ENCODE results near the gene SCAI.

DNA sequence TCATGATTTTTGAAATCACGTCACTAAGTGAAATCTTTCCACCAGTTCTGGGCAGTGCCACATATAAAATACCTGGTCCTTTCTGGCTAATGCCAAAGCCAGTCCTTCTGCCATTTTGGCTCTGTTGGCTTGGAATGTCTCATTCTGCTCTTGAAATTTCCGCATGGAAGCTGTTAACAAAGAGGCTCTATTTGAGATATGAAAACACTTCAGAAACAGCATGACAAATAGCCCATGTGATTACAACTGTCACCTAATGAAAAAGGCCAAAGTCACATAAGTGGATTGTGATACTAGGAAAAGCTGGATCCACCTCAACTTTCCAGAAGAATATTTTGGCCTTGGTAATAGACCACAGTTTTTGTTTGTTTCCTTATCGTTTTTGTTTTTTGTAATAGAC lies 215.2 kb downstream of the SCAI start:
- TF ChIP-seq, protein P1, sequence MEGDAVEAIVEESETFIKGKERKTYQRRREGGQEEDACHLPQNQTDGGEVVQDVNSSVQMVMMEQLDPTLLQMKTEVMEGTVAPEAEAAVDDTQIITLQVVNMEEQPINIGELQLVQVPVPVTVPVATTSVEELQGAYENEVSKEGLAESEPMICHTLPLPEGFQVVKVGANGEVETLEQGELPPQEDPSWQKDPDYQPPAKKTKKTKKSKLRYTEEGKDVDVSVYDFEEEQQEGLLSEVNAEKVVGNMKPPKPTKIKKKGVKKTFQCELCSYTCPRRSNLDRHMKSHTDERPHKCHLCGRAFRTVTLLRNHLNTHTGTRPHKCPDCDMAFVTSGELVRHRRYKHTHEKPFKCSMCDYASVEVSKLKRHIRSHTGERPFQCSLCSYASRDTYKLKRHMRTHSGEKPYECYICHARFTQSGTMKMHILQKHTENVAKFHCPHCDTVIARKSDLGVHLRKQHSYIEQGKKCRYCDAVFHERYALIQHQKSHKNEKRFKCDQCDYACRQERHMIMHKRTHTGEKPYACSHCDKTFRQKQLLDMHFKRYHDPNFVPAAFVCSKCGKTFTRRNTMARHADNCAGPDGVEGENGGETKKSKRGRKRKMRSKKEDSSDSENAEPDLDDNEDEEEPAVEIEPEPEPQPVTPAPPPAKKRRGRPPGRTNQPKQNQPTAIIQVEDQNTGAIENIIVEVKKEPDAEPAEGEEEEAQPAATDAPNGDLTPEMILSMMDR (IDR thresholded peaks at IDR 0.05): no peak
- no peak for TF ChIP-seq POLR2A (IDR thresholded peaks at IDR 0.05)
